CD4-positive, alpha-beta T cell (primary cell): Measurements from ENCODE around the gene CAMTA1. TPM values are rescaled to one million over a fixed set of nuclear protein-coding genes. Genes with fewer than 3 reads are reported as not detected.

Experiments used
- ATAC-seq: fragments of 200-7000 bp; cut with Tn5 transposase; one replicate; pipeline ENCODE4 v1.10.0; 2022; ENCODE audit warnings: mild to moderate bottlenecking; ENCODE audit not compliant: poor library complexity
- CTCF ChIA-PET: fragments of 350-600 bp; sonication (Branson Sonifier 250); formaldehyde crosslinking; loops from one replicate; lab custom pipeline; 2021; ENCODE audit warnings: antibody characterized with exemption, inconsistent platforms; lab: Charles Lee
- POLR2A ChIA-PET: fragments of 350-600 bp; sonication (Branson Sonifier 250); formaldehyde crosslinking; loops from one replicate; lab custom pipeline; 2021; ENCODE audit warnings: antibody characterized with exemption, inconsistent platforms; lab: Charles Lee
- DNase-seq, 14 experiments: peaks; one replicate each; pipeline ENCODE4 v3.0.0-alpha.2; 2013 to 2020; ENCODE audit warnings: mixed read lengths in 2 of 14
- H3K27ac ChIP-seq, 2 donors: one replicate each; pipeline versions ENCODE4 v1.5.1 to v1.7.0; 2013; ENCODE audit warnings: low read length in 2 of 2, low read depth in 1 of 2, mild to moderate bottlenecking in 1 of 2
- H3K27me3 ChIP-seq, 2 experiments: 1 replicate in 1 of 2; 2 replicates in 1 of 2; pipeline versions ENCODE4 v1.6.1 to v1.7.0; 2013; ENCODE audit warnings: low read length in 2 of 2, control low read depth in 1 of 2, mild to moderate bottlenecking in 1 of 2, moderate library complexity in 1 of 2; ENCODE audit not compliant: insufficient read depth in 2 of 2, control insufficient read depth in 1 of 2
- H3K36me3 ChIP-seq: one replicate; pipeline ENCODE4 v1.6.1; 2013; ENCODE audit warnings: low read length, control low read depth; ENCODE audit not compliant: insufficient read depth
- H3K4me1 ChIP-seq: one replicate; pipeline ENCODE4 v1.6.1; 2013; ENCODE audit warnings: low read length, control low read depth; ENCODE audit not compliant: insufficient read depth
- H3K4me3 ChIP-seq: one replicate; pipeline ENCODE4 v1.5.1; 2013; ENCODE audit warnings: mild to moderate bottlenecking, low read length, moderate library complexity
- H3K9me3 ChIP-seq, 2 experiments: 1 replicate in 1 of 2; 2 replicates in 1 of 2; pipeline versions ENCODE4 v1.6.1 to v1.7.0; 2013; ENCODE audit warnings: low read length in 2 of 2, mild to moderate bottlenecking in 2 of 2, control low read depth in 1 of 2, moderate library complexity in 1 of 2; ENCODE audit not compliant: control insufficient read depth in 1 of 2, insufficient read depth in 1 of 2
- H3K27ac Mint-ChIP-seq: one replicate; pipeline ENCODE4 v1.8.0; 2020; ENCODE audit warnings: mixed read lengths
- H3K27me3 Mint-ChIP-seq: one replicate; pipeline ENCODE4 v1.8.0; 2021; ENCODE audit warnings: mixed read lengths
- H3K36me3 Mint-ChIP-seq: one replicate; pipeline ENCODE4 v1.8.0; 2021; ENCODE audit warnings: low read depth, mixed read lengths
- H3K4me1 Mint-ChIP-seq: one replicate; pipeline ENCODE4 v1.8.0; 2021; ENCODE audit warnings: low read depth, mixed read lengths
- H3K4me3 Mint-ChIP-seq: one replicate; pipeline ENCODE4 v1.8.0; 2020; ENCODE audit warnings: mild to moderate bottlenecking, mixed read lengths
- H3K9me3 Mint-ChIP-seq: one replicate; pipeline ENCODE4 v1.8.0; 2020; ENCODE audit warnings: mixed read lengths
- CTCF ChIP-seq: fragments of 200-600 bp; IDR thresholded peaks from one replicate; pipeline ENCODE4 v1.8.0; 2022; ENCODE audit warnings: antibody characterized with exemption, mild to moderate bottlenecking
- intact Hi-C, 2 experiments: fragments of 100-400 bp; cut with DNase I in 1 of 2; cut with micrococcal nuclease in 1 of 2; formaldehyde crosslinking; loops; one replicate each; pipeline versions ENCODE4 v1.15.1 to v1.9.0; 2023 to 2025; cut with DNase I, micrococcal nuclease
- total RNA-seq, 174 experiments: library from RNA in 2 of 174; stranded (reverse) in 2 of 174; gene quantifications; one replicate each; pipeline ENCODE4 v1.2.3 and lab custom pipeline; 2021 to 2026

CAMTA1 gene
- total RNA-seq, 2 experiments from 2014 or later, result 38.6 to 39.3 TPM

- DNase-seq (no peak), ATAC-seq (no peak)
- ChIA-PET CTCF (no interaction called here), POLR2A (no interaction called here)
- intact Hi-C loops, result no loop called here
- H3K36me3 Mint-ChIP-seq, result no peaks in the 10 kb centered on the region
- no peaks in the 10 kb centered on the region for H3K9me3 ChIP-seq
- no peaks in the 10 kb centered on the region for H3K4me1 ChIP-seq
- no peaks in the 10 kb centered on the region for H3K36me3 ChIP-seq
- peaks cover 0 to under 1% of the 10 kb centered on the region in 2 experiments for H3K27me3 ChIP-seq
- TF ChIP-seq CTCF, result no peak
- H3K27ac ChIP-seq, result no peak overlapping the region
- H3K9me3 Mint-ChIP-seq, result no peaks in the 10 kb centered on the region
- H3K27ac Mint-ChIP-seq, result no peak overlapping the region
- no peak overlapping the region for H3K4me3 ChIP-seq
- no peak overlapping the region for H3K4me3 Mint-ChIP-seq
- no peaks in the 10 kb centered on the region for H3K4me1 Mint-ChIP-seq
- H3K27me3 Mint-ChIP-seq, result no peaks in the 10 kb centered on the region
These were observed 168.7 kb downstream of the CAMTA1 start for GRCh38 chr1:6953907-6954364.

GRCh38 chr1:6954591-6954990 lies 169.3 kb downstream of the CAMTA1 start:
- Histone ChIP-seq H3K27ac (no peak overlapping the region), H3K36me3 (no peaks in the 10 kb centered on the region), H3K4me3 (no peak overlapping the region), H3K27me3 (peaks cover 0 to 2% of the 10 kb centered on the region in 2 experiments), H3K9me3 (no peaks in the 10 kb centered on the region), H3K4me1 (no peaks in the 10 kb centered on the region)
- ChIA-PET POLR2A (no interaction called here), CTCF (no interaction called here)
- Mint-ChIP-seq H3K9me3 (no peaks in the 10 kb centered on the region), H3K4me1 (no peaks in the 10 kb centered on the region), H3K36me3 (no peaks in the 10 kb centered on the region), H3K27me3 (no peaks in the 10 kb centered on the region), H3K4me3 (no peak overlapping the region), H3K27ac (no peak overlapping the region)
- intact Hi-C loops, result no loop called here
- no peak for TF ChIP-seq CTCF
- no peak for DNase-seq
- no peak for ATAC-seq

GRCh38 chr1:6955357-6956094 lies 170.3 kb downstream of the CAMTA1 start:
- H3K27ac Mint-ChIP-seq, result no peak overlapping the region
- H3K4me1 Mint-ChIP-seq, result no peaks in the 10 kb centered on the region
- ChIA-PET POLR2A (no interaction called here), CTCF (interaction anchor here (1.0 kb wide), 1 partner anchor 10 kb away, joined by 3 read pairs; no protein-coding TSS in a partner anchor)
- intact Hi-C loops, result no loop called here
- H3K36me3 Mint-ChIP-seq, result no peaks in the 10 kb centered on the region
- TF ChIP-seq CTCF, result no peak
- Histone ChIP-seq H3K27me3 (peaks cover 0 to 2% of the 10 kb centered on the region in 2 experiments), H3K4me3 (no peak overlapping the region), H3K9me3 (no peaks in the 10 kb centered on the region), H3K4me1 (no peaks in the 10 kb centered on the region), H3K36me3 (no peaks in the 10 kb centered on the region), H3K27ac (no peak overlapping the region)
- ATAC-seq (no peak), DNase-seq (no peak)
- H3K4me3 Mint-ChIP-seq, result no peak overlapping the region
- H3K9me3 Mint-ChIP-seq, result no peaks in the 10 kb centered on the region
- H3K27me3 Mint-ChIP-seq, result peaks cover under 1% of the 10 kb centered on the region
